ENCODE data around the gene PXDN. TPM values are rescaled to one million over a fixed set of nuclear protein-coding genes. Genes with fewer than 3 reads are reported as not detected.

PXDN gene
- total and polyA plus RNA-seq, 2 of the 4 experiments (the other 2 are of a cell fraction) = 153 to 332 TPM

- Histone ChIP-seq H2AFZ (replicated peaks; ENCODE audit: low read length, poor library complexity) (no peak overlapping the region), H3K4me1 (ENCODE audit: control insufficient read depth, insufficient read depth, low read length) (peaks cover 18% of the 10 kb centered on the region), H3K4me3 (ENCODE audit: insufficient read depth, low read depth, low read length) (no peak overlapping the region), H4K20me1 (ENCODE audit: insufficient read depth, low read length) (no peaks in the 10 kb centered on the region), H3K27me3 (ENCODE audit: control insufficient read depth, insufficient read depth, low read length) (0 out of 2 replicates have a peak, but pooled peaks cover 2% of the 10 kb centered on the region), H2BK20ac (ENCODE audit: low read depth, low read length) (peak overlapping the region; percentile 37), H3K9me3 (ENCODE audit: control insufficient read depth, insufficient read depth, low read length) (no peaks in the 10 kb centered on the region), H3K9me1 (ENCODE audit: insufficient read depth, low read length) (peaks cover 10% of the 10 kb centered on the region), H4K91ac (ENCODE audit: insufficient read depth, low read depth, low read length) (0 out of 2 replicates have a peak overlapping the region, but pooled peaks have one; percentile 13), H3K23ac (ENCODE audit: low read depth, low read length) (no peak overlapping the region; the same call in 1 of the 2 replicates), H2BK120ac (ENCODE audit: low read depth, low read length) (peak overlapping the region; percentile 21; the same call in 1 of the 2 replicates), H3K9ac (ENCODE audit: low read depth, low read length) (no peak overlapping the region), H2AK5ac (ENCODE audit: low read depth, low read length) (peak overlapping the region; percentile 61), H4K8ac (ENCODE audit: low read depth in 2 of 2, low read length in 2 of 2) (no peak overlapping the region), H2BK15ac (ENCODE audit: low read depth, low read length) (0 out of 3 replicates have a peak overlapping the region, but pooled peaks have one; percentile 14), H3K14ac (replicated peaks; ENCODE audit: low read depth, low read length) (no peak overlapping the region), H3K79me1 (ENCODE audit: low read depth in 1 of 2, low read length in 2 of 2) (no peaks in the 10 kb centered on the region), H3K27ac (ENCODE audit: insufficient read depth, low read length) (no peak overlapping the region), H3K18ac (ENCODE audit: low read depth, low read length) (no peak overlapping the region), H2AK9ac (replicated peaks; ENCODE audit: low read depth, low read length, poor library complexity) (no peak overlapping the region), H2BK5ac (ENCODE audit: low read depth, low read length, poor library complexity, severe bottlenecking) (no peak overlapping the region), H3K4me2 (ENCODE audit: low read depth, low read length) (no peak overlapping the region), H3K4ac (ENCODE audit: low read depth, low read length) (peak overlapping the region; percentile 45; the same call in 1 of the 2 replicates), H3K36me3 (ENCODE audit: control insufficient read depth, insufficient read depth, low read length) (no peaks in the 10 kb centered on the region), H4K5ac (ENCODE audit: low read depth, low read length) (no peak overlapping the region), H3K56ac (ENCODE audit: extremely low read depth, insufficient read depth, low read length) (no peak overlapping the region)
- peak; percentile 71 for DNase-seq
- TF ChIP-seq MXI1 (IDR thresholded peaks at IDR 0.05; ENCODE audit: borderline replicate concordance, low read depth, low read length) (no peak), FOS (IDR thresholded peaks at IDR 0.05; ENCODE audit: low read depth, low read length) (peak; percentile 66)
- TF ChIP-seq, protein P1, sequence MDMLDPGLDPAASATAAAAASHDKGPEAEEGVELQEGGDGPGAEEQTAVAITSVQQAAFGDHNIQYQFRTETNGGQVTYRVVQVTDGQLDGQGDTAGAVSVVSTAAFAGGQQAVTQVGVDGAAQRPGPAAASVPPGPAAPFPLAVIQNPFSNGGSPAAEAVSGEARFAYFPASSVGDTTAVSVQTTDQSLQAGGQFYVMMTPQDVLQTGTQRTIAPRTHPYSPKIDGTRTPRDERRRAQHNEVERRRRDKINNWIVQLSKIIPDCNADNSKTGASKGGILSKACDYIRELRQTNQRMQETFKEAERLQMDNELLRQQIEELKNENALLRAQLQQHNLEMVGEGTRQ (IDR thresholded peaks at IDR 0.05; ENCODE audit: low read depth, low read length) = 0 out of 2 replicates have a peak, but pooled peaks have one; percentile 10
- POLR2A ChIA-PET (ENCODE audit: unreplicated experiment) = no interaction called here
- ATAC-seq (ENCODE audit: low read depth) = peak; percentile 9; the same call in 1 of the 2 replicates
- intact Hi-C loops (cut with micrococcal nuclease) = no loop called here
- no CpG with 5 or more reads among the region's 11 CpGs for WGBS, 2 experiments (ENCODE audit: extremely low coverage in 2 of 2, insufficient read length in 1 of 2)
- CTCF ChIA-PET = no interaction called here
- in situ Hi-C loops (cut with MboI; ENCODE audit: low sequenced_read_pairs) = no loop called here
- dilution Hi-C loops (cut with HindIII; ENCODE audit: low sequenced_read_pairs, unreplicated experiment) = no loop called here
- BruUV-seq (replicated peaks) = no TSS peak
These were observed 136.2 kb downstream of the PXDN start for GRCh38 chr2:1607971-1608688.
